GM19023 (cell line): ENCODE data around the gene TRA2B.
"Not testable (repeated sequence)": the region's sequence is repeated elsewhere in the genome, so short reads cannot be mapped to it uniquely, and the experiment has no call there.

Source experiments
- ATAC-seq: cut with Tn5 transposase; IDR thresholded peaks from one replicate; pipeline ENCODE4 v1.9.1; 2021; ENCODE audit warnings: mild to moderate bottlenecking, moderate library complexity; ENCODE audit not compliant: unreplicated experiment

Gene TRA2B

GRCh38 chr3:185929192-185930151, 8.3 kb downstream of the TRA2B start:
- no peak for ATAC-seq

DNA sequence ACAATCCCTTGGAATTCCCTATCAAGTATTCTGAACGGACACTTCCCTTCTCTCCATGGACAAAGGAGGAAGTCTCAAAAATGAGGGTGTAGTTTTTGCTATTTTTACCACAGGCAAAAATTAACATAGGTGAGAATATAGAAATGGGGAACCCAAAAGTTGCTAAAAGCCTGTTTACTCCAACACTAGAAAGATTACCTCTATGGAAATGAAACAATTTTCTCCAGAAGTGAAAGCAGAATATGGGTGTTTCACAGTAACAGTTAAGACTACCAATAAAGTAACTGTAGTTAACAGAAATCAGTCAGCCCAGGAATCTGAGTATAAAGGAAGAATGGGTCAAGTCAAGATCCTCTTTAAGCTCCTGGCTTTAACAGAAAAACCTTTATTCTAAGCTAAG, 9.3 kb downstream of the TRA2B start:
- no peak for ATAC-seq

- no peak for ATAC-seq
Observed at GRCh38 chr3:185927501-185928200, 10.2 kb downstream of the TRA2B start.

DNA sequence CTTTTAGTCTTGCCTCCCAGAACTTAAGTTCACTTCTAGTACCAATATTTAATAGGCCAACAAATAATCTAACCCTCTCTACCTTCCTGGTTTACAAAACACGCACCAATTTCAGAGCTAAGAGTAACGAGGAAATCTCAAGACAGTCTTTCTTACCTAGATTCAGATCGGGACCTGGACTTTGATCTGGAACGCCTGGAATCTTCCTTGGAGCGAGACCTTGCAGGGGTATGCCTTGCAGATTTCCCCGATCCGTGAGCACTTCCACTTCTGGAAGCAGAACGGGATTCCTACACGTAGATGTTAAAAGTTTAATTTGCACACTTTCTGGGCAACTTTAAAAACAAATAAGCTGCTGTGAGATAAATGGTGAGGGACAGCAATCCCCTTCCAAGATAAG, 11.4 kb downstream of the TRA2B start:
- ATAC-seq = no peak

DNA sequence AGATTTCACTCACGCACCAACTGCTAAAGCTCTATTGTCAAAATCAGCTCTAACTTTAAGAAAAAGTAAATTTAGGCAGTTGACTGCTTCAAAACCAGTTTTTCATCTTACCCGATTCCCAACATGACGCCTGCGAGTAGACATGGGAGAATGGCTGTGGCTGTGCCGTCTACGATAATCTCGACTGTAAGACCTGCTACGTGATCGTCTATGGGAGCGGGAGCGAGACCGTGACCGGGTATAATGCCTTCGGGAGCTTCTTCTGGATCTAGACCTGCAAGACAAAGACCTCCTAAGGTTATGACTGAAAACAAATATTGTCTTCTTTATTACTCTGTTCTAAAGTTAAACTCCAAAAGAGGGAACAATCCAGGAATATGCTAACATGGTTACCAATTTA, 12.5 kb downstream of the TRA2B start:
- no peak for ATAC-seq

GRCh38 chr3:185924375-185924774, 13.4 kb downstream of the TRA2B start:
- ATAC-seq = no peak

DNA sequence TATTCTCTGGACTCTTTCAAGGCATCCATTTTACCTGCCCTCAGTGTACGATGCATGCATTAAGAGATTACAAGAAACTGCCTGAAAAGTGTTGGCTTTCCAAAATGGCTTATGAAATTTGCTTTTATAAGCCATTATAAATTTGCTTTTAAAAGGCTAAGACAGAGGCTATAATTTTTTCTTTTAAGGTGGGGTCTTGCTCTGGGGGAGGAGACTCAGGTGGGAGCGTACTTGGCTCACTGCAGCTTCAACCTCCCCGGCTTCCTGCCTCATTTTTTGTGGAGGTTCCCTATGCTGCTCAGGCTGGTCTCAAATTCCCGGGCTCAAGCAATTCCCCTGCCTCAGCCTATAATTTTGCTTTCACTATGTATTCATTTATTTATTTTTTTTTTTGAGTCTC, 17.6 kb downstream of the TRA2B start:
- ATAC-seq = no peak

DNA sequence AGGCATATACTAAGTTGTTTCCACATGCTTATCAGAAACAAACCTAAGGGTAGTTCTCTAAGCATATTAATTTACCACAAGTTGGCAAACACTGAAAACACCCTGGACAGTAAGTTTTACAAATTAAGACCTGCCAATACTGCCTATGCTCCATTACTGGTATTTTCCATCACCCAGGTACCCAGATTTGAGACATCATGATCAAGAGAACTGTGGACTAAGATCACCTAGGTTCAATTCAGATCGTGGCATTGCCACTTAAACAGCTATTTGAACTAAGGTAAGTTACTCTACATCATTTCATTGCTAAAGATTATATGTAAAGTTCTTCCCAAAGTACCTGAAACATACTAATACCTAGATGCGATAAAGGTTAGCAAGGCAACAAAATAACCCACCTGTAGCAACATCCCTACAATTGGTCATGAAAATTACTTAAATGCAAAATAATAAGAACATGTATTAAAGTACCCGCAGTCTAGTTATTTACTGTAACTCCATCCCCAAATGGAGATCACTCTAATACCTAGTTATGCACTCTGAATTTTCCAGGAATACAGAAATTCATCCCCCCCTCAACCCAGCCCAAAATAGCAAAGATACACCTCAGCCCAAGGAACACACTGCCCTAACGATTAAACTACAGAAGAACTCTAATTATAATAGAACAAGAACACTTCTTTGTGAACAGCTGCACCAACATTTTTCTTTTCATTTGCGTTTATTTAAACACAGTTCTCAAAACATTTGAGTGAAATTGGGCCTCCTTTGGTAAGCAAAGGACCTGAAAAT, 21.6 kb downstream of the TRA2B start:
- ATAC-seq = no peak

GRCh38 chr3:185915642-185916041, 22.2 kb downstream of the TRA2B start:
- ATAC-seq = no peak

- no peak for ATAC-seq
Observed at GRCh38 chr3:185914911-185915629, 22.7 kb downstream of the TRA2B start.

DNA sequence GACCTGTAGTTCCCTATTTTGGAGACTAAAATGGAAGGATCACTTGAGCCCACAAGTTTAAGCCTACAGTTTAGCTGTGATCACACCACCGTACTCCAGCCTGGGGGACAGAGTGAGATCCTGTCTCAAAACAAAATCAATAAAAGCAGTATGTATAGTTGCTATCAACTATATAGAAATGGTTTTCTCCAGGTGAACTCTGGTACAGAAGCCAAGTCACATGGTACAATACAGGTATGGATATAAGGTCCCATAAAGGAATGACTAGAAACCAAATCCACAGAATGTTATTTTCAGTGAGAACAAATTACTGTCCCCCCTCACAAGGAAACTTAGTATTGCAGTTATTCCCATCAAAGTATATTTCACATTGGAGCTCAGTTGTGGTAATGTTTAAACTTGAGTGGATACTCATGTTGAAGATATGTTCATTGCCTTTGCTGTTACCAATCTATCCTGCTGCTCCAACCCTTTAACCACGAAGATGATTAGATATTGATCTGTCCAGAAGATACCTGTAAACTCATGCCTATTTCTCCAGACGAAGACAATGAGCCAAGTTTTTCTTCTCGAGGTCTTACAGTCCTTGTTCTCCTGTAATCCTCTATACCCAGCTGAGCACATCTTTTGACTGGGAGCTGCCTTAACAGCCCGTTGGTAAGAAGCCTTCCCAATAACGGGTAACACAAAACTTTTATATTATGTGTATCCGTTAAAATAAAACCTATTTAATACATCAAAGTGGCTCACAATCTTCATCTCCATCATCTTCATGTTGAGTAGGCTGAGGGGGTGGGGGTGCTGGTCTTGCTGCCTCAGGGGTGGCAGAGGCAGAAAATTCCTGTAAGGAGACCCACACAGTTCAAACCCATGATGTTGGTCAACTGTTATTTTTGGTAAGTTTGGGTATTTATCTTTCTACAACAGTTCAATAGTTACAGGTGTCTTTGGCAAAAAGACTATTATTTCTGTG, 24.6 kb downstream of the TRA2B start:
- ATAC-seq = no peak

- ATAC-seq = no peak
Observed at GRCh38 chr3:185912512-185912911, 25.3 kb downstream of the TRA2B start.

DNA sequence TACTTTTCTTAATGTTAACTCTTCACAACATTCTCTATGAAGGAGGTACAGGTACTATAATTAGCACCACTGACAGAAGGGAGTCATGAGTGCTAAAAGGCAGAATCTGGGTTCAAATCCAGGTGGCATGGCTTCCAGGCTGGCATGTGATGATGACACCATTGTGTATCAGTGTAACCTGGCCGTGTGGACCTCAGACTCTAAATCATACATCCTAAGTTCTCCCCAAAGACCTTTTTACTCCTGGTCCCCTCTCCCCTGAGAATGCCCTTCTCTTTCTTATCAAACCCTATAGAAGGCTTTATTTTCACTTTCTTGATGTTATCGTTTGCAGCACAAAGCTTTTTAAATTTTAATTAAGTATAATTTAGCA, 26.8 kb downstream of the TRA2B start:
- ATAC-seq = not testable (repeated sequence)

DNA sequence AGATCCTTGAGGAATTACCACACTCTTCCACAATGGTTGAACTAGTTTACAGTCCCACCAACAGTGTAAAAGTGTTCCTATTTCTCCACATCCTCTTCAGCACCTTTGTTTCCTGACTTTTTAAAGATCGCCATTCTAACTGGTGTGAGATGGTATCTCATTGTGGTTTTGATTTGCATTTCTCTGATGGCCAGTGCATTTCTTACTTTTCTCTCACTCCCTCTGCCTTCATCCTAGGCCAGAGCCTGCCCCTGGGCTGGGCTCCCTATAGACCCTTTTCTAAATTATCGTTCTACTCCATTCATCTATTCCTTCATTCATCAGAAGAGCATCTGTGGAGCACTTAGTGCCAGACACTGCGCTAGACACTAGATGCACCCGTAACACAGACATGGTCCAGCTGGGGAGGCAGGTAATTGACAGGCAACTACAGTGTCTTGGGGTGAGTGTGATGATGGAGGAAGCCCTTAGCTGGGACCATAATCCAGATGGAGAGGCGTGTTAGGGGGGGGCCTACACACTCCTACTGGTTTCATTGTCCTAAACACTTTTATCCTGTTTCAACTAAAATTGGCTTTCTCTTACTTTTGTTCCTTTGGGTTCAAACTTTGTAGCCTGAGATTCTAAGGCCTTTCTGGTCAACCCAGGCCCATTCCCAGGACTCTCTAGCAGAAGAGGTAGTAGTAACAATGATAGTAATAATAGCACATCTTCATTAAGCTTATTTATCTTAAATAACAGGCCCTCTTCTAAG, 27.3 kb downstream of the TRA2B start:
- ATAC-seq = not testable (repeated sequence)

DNA sequence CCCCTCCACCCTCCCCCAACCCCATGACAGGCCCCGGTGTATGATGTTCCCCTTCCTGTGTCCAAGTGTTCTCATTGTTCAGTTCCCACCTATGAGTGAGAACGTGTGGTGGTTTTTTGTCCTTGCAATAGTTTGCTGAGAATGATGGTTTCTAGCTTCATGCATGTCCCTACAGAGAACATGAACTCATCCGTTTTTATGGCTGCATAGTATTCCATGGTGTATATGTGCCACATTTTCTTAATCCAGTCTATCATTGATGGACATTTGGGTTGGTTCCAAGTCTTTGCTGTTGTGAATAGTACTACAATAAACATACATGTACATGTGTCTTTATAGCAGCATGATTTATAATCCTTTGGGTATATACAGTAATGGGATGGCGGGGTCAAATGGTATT, 27.9 kb downstream of the TRA2B start:
- not testable (repeated sequence) for ATAC-seq

DNA sequence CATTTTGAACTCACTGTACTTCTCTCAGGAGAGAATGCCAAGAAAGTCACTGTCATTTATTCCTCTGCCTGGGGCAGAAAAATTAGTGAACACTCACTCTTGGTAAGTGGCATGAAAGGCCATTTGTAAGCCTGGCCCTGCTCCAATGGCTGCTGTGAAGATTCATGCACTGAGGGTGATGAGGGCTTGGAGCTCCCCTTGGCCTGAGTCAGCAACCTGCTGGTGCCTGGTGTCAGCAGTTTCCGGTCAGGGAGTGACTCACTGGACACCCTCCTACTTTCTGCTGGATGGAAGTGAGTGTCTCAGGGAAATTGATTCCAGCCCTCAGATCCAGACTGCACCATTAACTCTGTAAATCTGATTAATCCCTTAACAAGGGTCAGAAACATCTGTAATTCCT, 37.6 kb downstream of the TRA2B start:
- no peak for ATAC-seq

DNA sequence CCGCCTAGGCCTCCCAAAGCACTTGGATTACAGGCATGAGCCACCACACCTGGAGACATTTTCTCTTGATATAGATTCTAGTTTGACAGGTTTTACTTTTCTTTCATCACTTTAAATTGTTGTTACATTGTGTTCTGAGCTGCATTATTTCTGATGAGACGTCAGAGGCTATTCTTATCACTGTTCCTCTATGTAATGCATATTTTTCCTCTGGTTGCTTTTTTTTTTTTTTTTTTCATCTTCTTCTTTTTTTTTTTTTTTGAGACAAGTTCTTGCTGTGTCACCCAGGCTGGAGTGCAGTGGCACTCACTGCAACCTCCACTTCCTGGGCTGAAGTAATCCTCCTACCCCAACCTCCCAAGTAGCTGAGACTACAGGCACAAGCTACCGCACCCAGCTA, 41.2 kb downstream of the TRA2B start:
- no peak for ATAC-seq

GRCh38 chr3:185887066-185887465, 50.7 kb downstream of the TRA2B start:
- ATAC-seq = no peak

- no peak for ATAC-seq
Observed at GRCh38 chr3:185884641-185885040, 53.2 kb downstream of the TRA2B start.
